KMS-11 (cell line): ENCODE measurements around the gene SLCO1B1.
A peak's percentile ranks its signal among the peaks of the same experiment; 100 is the strongest.
"Not testable (repeated sequence)": the region's sequence is repeated elsewhere in the genome, so short reads cannot be mapped to it uniquely, and the experiment has no call there.

Experiments used
- H2AFZ ChIP-seq: fragments of 200-600 bp; sonication (generic); 2 replicates; pipeline ENCODE4 v1.6.1; 2016; ENCODE audit warnings: antibody characterized with exemption, mixed run types, low read depth
- H3K27ac ChIP-seq: fragments of 200-600 bp; sonication (generic); 2 replicates; pipeline ENCODE4 v1.6.1; 2016; ENCODE audit warnings: mild to moderate bottlenecking, mixed run types
- H3K27me3 ChIP-seq: fragments of 200-600 bp; sonication (generic); 2 replicates; pipeline ENCODE4 v1.6.1; 2017; ENCODE audit warnings: mild to moderate bottlenecking, low read depth, mixed run types, moderate library complexity; ENCODE audit not compliant: insufficient read depth
- H3K36me3 ChIP-seq: fragments of 200-600 bp; sonication (generic); 2 replicates; pipeline ENCODE4 v1.6.1; 2017; ENCODE audit warnings: mild to moderate bottlenecking, mixed run types; ENCODE audit not compliant: insufficient read depth
- H3K4me1 ChIP-seq: fragments of 200-600 bp; sonication (generic); 2 replicates; pipeline ENCODE4 v1.6.1; 2016; ENCODE audit warnings: mild to moderate bottlenecking, low read depth, mixed run types; ENCODE audit not compliant: poor library complexity, severe bottlenecking
- H3K4me2 ChIP-seq: fragments of 200-600 bp; sonication (generic); 2 replicates; pipeline ENCODE4 v1.7.0; 2016; ENCODE audit warnings: mild to moderate bottlenecking, mixed run types
- H3K4me3 ChIP-seq: fragments of 200-600 bp; sonication (generic); IDR thresholded peaks from 2 replicates; pipeline ENCODE4 v1.6.1; 2017; ENCODE audit warnings: low read depth, low read length, mixed read lengths; ENCODE audit not compliant: insufficient read depth
- H3K79me2 ChIP-seq: fragments of 200-600 bp; sonication (generic); 2 replicates; pipeline ENCODE4 v1.6.1; 2016; ENCODE audit warnings: low read depth, mixed run types; ENCODE audit not compliant: insufficient read depth
- H3K9ac ChIP-seq: fragments of 200-600 bp; sonication (generic); 2 replicates; pipeline ENCODE4 v1.6.1; 2016; ENCODE audit warnings: mild to moderate bottlenecking, mixed run types
- H4K20me1 ChIP-seq: fragments of 200-600 bp; sonication (generic); 2 replicates; pipeline ENCODE4 v1.6.1; 2016; ENCODE audit warnings: mild to moderate bottlenecking, mixed run types; ENCODE audit not compliant: insufficient read depth
- TF ChIP-seq, protein P1 (sequence below): fragments of 200-600 bp; sonication (generic); conservative IDR thresholded peaks from 2 replicates; pipeline ENCODE4 v1.6.1; 2017; ENCODE audit warnings: low read depth, mild to moderate bottlenecking, antibody characterized with exemption, low read length, moderate library complexity, mixed read lengths

SLCO1B1 gene

DNA sequence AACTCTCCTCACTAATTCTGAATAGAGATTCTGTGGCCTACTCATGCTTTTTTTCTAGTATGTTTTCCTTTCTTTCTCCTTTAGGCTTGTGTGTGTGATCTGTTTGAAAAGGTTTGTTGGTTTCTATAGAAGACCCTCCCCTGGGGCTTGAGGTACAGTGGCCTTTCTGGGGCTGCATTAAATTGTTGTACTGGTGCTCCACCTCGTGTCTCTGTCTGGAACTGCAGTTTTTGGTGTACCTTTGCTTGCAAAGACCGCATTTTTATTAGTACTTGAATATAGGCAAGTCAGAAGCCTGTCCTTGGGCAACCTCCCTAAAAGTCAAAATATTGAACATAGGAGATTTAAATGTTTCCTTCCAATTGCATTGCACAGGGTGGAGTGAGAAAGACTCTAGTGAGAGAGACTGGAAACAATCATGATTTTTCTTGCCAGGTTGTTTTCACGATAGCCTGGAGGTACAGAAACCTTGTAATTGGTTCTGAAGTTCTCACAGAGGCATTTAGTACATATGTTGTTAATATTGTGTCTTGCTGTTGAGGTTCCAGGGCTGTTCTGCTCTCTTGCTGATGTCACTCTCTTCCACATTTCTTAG lies 39.0 kb downstream of the SLCO1B1 start:
- Histone ChIP-seq H4K20me1 (no peaks in the 10 kb centered on the region), H3K4me3 (no peak overlapping the region), H3K4me2 (no peak overlapping the region), H3K4me1 (no peaks in the 10 kb centered on the region), H3K27ac (no peak overlapping the region), H3K36me3 (no peaks in the 10 kb centered on the region), H3K79me2 (no peaks in the 10 kb centered on the region), H2AFZ (no peak overlapping the region), H3K9ac (no peak overlapping the region), H3K27me3 (no peaks in the 10 kb centered on the region)
- TF ChIP-seq, protein P1, sequence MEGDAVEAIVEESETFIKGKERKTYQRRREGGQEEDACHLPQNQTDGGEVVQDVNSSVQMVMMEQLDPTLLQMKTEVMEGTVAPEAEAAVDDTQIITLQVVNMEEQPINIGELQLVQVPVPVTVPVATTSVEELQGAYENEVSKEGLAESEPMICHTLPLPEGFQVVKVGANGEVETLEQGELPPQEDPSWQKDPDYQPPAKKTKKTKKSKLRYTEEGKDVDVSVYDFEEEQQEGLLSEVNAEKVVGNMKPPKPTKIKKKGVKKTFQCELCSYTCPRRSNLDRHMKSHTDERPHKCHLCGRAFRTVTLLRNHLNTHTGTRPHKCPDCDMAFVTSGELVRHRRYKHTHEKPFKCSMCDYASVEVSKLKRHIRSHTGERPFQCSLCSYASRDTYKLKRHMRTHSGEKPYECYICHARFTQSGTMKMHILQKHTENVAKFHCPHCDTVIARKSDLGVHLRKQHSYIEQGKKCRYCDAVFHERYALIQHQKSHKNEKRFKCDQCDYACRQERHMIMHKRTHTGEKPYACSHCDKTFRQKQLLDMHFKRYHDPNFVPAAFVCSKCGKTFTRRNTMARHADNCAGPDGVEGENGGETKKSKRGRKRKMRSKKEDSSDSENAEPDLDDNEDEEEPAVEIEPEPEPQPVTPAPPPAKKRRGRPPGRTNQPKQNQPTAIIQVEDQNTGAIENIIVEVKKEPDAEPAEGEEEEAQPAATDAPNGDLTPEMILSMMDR: peak; percentile 93

DNA sequence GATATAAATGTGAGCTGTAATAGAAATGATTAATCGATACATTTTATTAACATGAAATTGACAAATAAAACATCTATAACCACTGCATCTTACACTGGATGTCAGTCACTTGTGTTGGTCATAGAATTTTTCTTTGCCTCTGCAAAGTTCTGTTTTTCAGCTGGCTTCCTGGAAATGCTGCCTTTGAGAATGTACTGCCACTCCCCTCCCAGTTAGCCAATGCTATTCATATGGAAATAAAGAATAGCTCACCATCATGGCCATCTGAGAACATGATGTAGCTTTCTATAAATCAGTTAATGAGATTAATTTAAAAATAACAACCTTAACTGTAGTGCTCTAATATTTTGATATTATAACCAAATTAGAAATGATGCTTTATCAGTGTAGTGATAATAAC lies 41.1 kb downstream of the SLCO1B1 start:
- no peak overlapping the region for H3K4me2 ChIP-seq

DNA sequence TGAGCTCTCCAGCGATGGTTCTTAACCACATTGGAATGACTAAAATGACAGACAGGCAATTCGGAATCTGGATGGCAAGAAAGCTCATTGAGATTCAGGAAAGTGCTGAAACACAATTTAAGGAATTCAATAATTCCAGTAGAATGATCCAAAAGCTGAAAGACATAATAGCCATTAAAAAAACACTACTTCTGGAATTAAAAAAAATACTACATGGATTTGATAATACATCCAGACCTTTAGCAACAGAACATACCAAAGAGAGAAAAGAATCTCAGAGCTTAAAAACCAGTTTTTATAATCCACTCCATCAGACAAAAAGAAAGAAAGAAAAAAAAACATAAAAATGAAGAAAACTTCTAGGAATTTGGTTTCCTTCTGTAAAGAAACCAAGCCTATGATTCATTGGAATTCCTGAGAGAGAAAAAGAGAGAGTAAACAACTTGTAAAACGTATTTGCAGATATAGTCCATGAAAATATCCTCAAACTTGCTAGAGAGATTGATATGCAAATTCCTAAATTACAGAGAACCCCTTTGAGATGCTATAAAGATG lies 52.8 kb downstream of the SLCO1B1 start:
- Histone ChIP-seq H3K36me3 (no peaks in the 10 kb centered on the region), H3K27me3 (no peaks in the 10 kb centered on the region), H3K27ac (no peak overlapping the region), H3K4me2 (no peak overlapping the region), H4K20me1 (no peaks in the 10 kb centered on the region), H3K79me2 (no peaks in the 10 kb centered on the region), H3K9ac (no peak overlapping the region), H3K4me3 (no peak overlapping the region), H2AFZ (no peak overlapping the region), H3K4me1 (no peaks in the 10 kb centered on the region)
- TF ChIP-seq, protein P1: no peak

More for the DNA sequence above, 41.1 kb downstream of the SLCO1B1 start:
- H3K27ac ChIP-seq: no peak overlapping the region
- TF ChIP-seq, protein P1: no peak
- no peaks in the 10 kb centered on the region for H3K79me2 ChIP-seq
- no peak overlapping the region for H3K9ac ChIP-seq
- H3K36me3 ChIP-seq: no peaks in the 10 kb centered on the region
- H3K27me3 ChIP-seq: no peaks in the 10 kb centered on the region
- no peaks in the 10 kb centered on the region for H4K20me1 ChIP-seq
- H3K4me1 ChIP-seq: no peaks in the 10 kb centered on the region
- H3K4me3 ChIP-seq: no peak overlapping the region
- H2AFZ ChIP-seq: no peak overlapping the region

DNA sequence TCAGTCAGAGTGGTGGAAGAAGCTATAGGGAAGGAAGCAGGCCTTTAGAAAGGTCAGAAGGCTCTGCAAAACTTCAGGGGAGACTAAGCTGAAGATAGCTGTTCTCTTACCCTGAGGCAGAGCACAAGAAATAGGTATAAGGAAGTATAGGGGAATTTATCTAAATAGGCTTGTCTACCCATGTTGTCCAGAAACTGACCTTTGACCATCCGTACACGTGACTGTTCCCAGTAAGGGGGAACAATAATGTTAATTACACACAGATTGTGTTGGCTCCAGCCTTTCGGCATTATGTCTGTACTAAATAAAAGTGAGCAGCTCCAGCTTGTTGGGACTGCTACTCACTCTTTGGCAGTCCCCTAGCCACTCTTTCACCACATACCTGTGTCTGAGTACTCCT lies 59.0 kb downstream of the SLCO1B1 start:
- TF ChIP-seq, protein P1: no peak
- Histone ChIP-seq H3K27ac (no peak overlapping the region), H3K4me3 (no peak overlapping the region), H3K4me1 (no peaks in the 10 kb centered on the region), H3K36me3 (no peaks in the 10 kb centered on the region), H3K79me2 (no peaks in the 10 kb centered on the region), H4K20me1 (no peaks in the 10 kb centered on the region), H3K4me2 (no peak overlapping the region), H3K27me3 (no peaks in the 10 kb centered on the region), H2AFZ (no peak overlapping the region), H3K9ac (no peak overlapping the region)

DNA sequence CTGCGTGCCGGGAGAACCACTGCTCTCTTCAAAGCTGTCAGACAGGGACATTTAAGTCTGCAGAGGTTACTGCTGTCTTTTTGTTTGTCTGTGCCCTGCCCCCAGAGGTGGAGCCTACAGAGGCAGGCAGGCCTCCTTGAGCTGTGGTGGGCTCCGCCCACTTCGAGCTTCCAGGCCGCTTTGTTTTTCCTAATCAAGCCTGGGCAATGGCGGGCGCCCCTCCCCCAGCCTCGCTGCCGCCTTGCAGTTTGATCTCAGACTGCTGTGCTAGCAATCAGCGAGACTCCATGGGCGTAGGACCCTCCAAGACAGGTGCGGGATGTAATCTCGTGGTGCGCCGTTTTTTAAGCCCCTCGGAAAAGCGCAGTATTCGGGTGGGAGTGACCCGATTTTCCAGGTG lies 83.4 kb downstream of the SLCO1B1 start:
- H3K4me3 ChIP-seq: not testable (repeated sequence)

More for the DNA sequence above, 83.4 kb downstream of the SLCO1B1 start:
- H3K4me1 ChIP-seq, H3K36me3 ChIP-seq, H3K79me2 ChIP-seq, H2AFZ ChIP-seq, H4K20me1 ChIP-seq, H3K27me3 ChIP-seq, H3K4me2 ChIP-seq: not testable (repeated sequence)
- Histone ChIP-seq H3K27ac (peak overlapping the region; percentile 51; the same call in 1 of the 2 replicates), H3K9ac (peak overlapping the region; percentile 49; the same call in 1 of the 2 replicates)
